Psoas muscle (tissue), 8 donors: ENCODE data around the gene GTF3C2. TPM values are rescaled to one million over a fixed set of nuclear protein-coding genes. Genes with fewer than 3 reads are reported as not detected.
A peak's percentile ranks its signal among the peaks of the same experiment; 100 is the strongest.

Experiments
- ATAC-seq, 4 donors: fragments of 200-7000 bp; cut with Tn5 transposase; one replicate each; pipeline ENCODE4 v1.9.1; 2020; ENCODE audit warnings: moderate library complexity in 3 of 4, mild to moderate bottlenecking in 2 of 4
- DNase-seq, 2 donors: peaks; one replicate each; pipeline ENCODE4 v3.0.0-alpha.2; 2020
- H3K27ac ChIP-seq: fragments of 200-600 bp; one replicate; pipeline ENCODE4 v1.8.0; 2022
- H3K27me3 ChIP-seq, 3 donors: fragments of 200-600 bp in 1 of 3; one replicate each; pipeline versions ENCODE4 v1.6.1 to v1.8.0; 2013 to 2022; ENCODE audit warnings: low read length in 2 of 3, mild to moderate bottlenecking in 2 of 3, moderate library complexity in 1 of 3; ENCODE audit not compliant: insufficient read depth in 3 of 3
- H3K36me3 ChIP-seq, 2 donors: fragments of 200-600 bp in 1 of 2; one replicate each; pipeline versions ENCODE4 v1.6.1 to v1.8.0; 2013 to 2022; ENCODE audit warnings: low read depth in 1 of 2, mild to moderate bottlenecking in 1 of 2, moderate library complexity in 1 of 2; ENCODE audit not compliant: insufficient read depth in 1 of 2
- H3K4me1 ChIP-seq: fragments of 200-600 bp; one replicate; pipeline ENCODE4 v1.8.0; 2022
- H3K4me3 ChIP-seq: fragments of 200-600 bp; one replicate; pipeline ENCODE4 v1.8.0; 2022; ENCODE audit warnings: mild to moderate bottlenecking
- H3K9me3 ChIP-seq: fragments of 200-600 bp; one replicate; pipeline ENCODE4 v1.8.0; 2022
- CTCF ChIP-seq: fragments of 200-600 bp; IDR thresholded peaks from one replicate; pipeline ENCODE4 v1.8.0; 2022; ENCODE audit warnings: antibody characterized with exemption
- WGBS, 3 donors: extraction: QIAGEN DNeasy Blood & Tissue Kit; methylation state at CpG; one replicate each; pipeline versions ENCODE4 v1.1.6 to v1.1.7; 2013; 5-methylcytosine and 5-hydroxymethylcytosine counted together
- intact Hi-C, 2 donors: fragments of 100-400 bp; cut with DNase I; formaldehyde crosslinking; loops; one replicate each; pipeline versions ENCODE4 v1.11.0 to v1.14.2; 2022
- polyA plus RNA-seq, 3 donors: library from polyadenylated mRNA; stranded (reverse); fragments of 200-250 nt; gene quantifications; one replicate each; pipeline ENCODE4 v1.2.3, GENCODE V29; 2013
- total RNA-seq, 4 donors: library from RNA; stranded (reverse); fragmentation: NEBNext Ultra II Directional in 2 of 4; extraction: Animal tissue kit (Norgen Biotek cat#: 25700) in 2 of 4; gene quantifications; one replicate each; pipeline versions ENCODE4 v1.2.1 to v1.2.4, GENCODE V29; 2021 to 2023
- donor health status: healthy with polysubstance abuse.
- donor health status: DM: no; HTN: no; CAD: no; lungs with moderate emphysema.
- donor health status: Bipolar disorder and iron deficiency.
- donor health status: healthy.
- donor health status: DM: yes; HTN: yes; CAD: no.
- donor health status: DM: no; HTN: no; CAD: no.
- donor health status: DM: no; HTN: no; CAD: no.
- donor health status: DM: yes; HTN: yes; CAD: no.

GTF3C2 gene
- total and polyA plus RNA-seq, 7 donors = 17.5 to 49.4 (median 30.8) TPM

- H3K27me3 ChIP-seq = no peaks in the 10 kb centered on the region
- no peak for TF ChIP-seq CTCF
- no peak overlapping the region for H3K4me3 ChIP-seq
- peak overlapping the region; percentile 19 for H3K27ac ChIP-seq
- intact Hi-C loops = no loop called here
- ATAC-seq (peak in 1 of 4 donors; percentile 1), DNase-seq (no peak)
- H3K4me1 ChIP-seq = peaks cover 13% of the 10 kb centered on the region
- H3K9me3 ChIP-seq = no peaks in the 10 kb centered on the region
- peaks cover 0 to 28% of the 10 kb centered on the region in 2 donors for H3K36me3 ChIP-seq
- WGBS, 3 donors = 57 to 83% (median 65%) methylated on average over 3 of the region's 3 CpGs
Measured at GRCh38 chr2:27312152-27312551, 44.4 kb downstream of the GTF3C2 start.

- no peaks in the 10 kb centered on the region for H3K27me3 ChIP-seq
- H3K4me3 ChIP-seq = no peak overlapping the region
- H3K4me1 ChIP-seq = peaks cover 6% of the 10 kb centered on the region
- 80 to 94% (median 81%) methylated on average over 6 of the region's 6 CpGs for WGBS, 3 donors
- ATAC-seq (no peak), DNase-seq (no peak)
- intact Hi-C loops = loop anchor here in 1 of 2 donors (10.0 kb wide), 1 partner anchor 335 kb away; the partner anchor contains the start of gene MAPRE3
- peaks cover 0 to 53% of the 10 kb centered on the region in 2 donors for H3K36me3 ChIP-seq
- peak overlapping the region; percentile 30 for H3K27ac ChIP-seq
- no peak for TF ChIP-seq CTCF
- no peaks in the 10 kb centered on the region for H3K9me3 ChIP-seq
Measured at GRCh38 chr2:27309651-27310050, 46.9 kb downstream of the GTF3C2 start.

- Histone ChIP-seq H3K9me3 (no peaks in the 10 kb centered on the region), H3K27ac (peak within 1 kb of the TSS; percentile 53), H3K27me3 (no peaks in the 10 kb centered on the region), H3K4me1 (peaks cover 5% of the 10 kb centered on the region), H3K4me3 (no peak within 1 kb of the TSS), H3K36me3 (peaks cover 0 to 65% of the 10 kb centered on the region in 2 donors)
- peak; percentile 53 to 76 for DNase-seq
- peak; percentile 6 to 25 (median 10) for ATAC-seq
- 41 to 45% (median 41%) methylated on average over 20 to 25 of the region's 25 CpGs for WGBS, 3 donors
- no peak for TF ChIP-seq CTCF
- intact Hi-C loops = loop anchor here in 1 of 2 donors (10.0 kb wide), 1 partner anchor 334 kb away; the partner anchor contains the start of gene MAPRE3
Measured at GRCh38 chr2:27308359-27308881, 48.1 kb downstream of the GTF3C2 start, which contains the start of gene UCN. Gene UCN, minus strand, starts transcription at chr2:27308445. Its CDS starts 550 bp downstream, at chr2:27307895.

- DNase-seq = peak in 1 of 2 donors; percentile 66
- ATAC-seq = peak; percentile 4 to 9 (median 5)
- no peaks in the 10 kb centered on the region for H3K27me3 ChIP-seq
- 25 to 30% (median 25%) methylated on average over 44 to 75 of the region's 75 CpGs for WGBS, 3 donors
- H3K27ac ChIP-seq = peak overlapping the region; percentile 53
- H3K36me3 ChIP-seq = peaks cover 0 to 69% of the 10 kb centered on the region in 2 donors
- H3K4me3 ChIP-seq = no peak overlapping the region
- peaks cover 5% of the 10 kb centered on the region for H3K4me1 ChIP-seq
- no peaks in the 10 kb centered on the region for H3K9me3 ChIP-seq
- no peak for TF ChIP-seq CTCF
- intact Hi-C loops = loop anchor here in 1 of 2 donors (10.0 kb wide), 1 partner anchor 333 kb away; the partner anchor contains the start of gene MAPRE3
Measured at GRCh38 chr2:27307545-27308358, 48.8 kb downstream of the GTF3C2 start.
